Lung (tissue), 12 donors: ENCODE data around the gene COL6A3. TPM values are rescaled to one million over a fixed set of nuclear protein-coding genes. Genes with fewer than 3 reads are reported as not detected.

Source experiments
- ATAC-seq: fragments of 200-7000 bp; cut with Tn5 transposase; one replicate; pipeline ENCODE4 v1.9.1; 2020; ENCODE audit warnings: moderate number of reproducible peaks; ENCODE audit not compliant: insufficient read depth, low FRiP score
- DNase-seq, 3 donors: peaks; one replicate each; pipeline ENCODE4 v3.0.0-alpha.2; 2013 to 2017
- H3K27ac ChIP-seq, 2 donors: one replicate each; pipeline ENCODE4 v1.5.1; 2013; ENCODE audit warnings: mild to moderate bottlenecking in 2 of 2, moderate library complexity in 2 of 2, control low read depth in 1 of 2, inconsistent platforms in 1 of 2, low read depth in 1 of 2, low read length in 1 of 2
- H3K27me3 ChIP-seq, 3 donors: one replicate each; pipeline ENCODE4 v1.5.1; 2013; ENCODE audit warnings: low read length in 2 of 3; ENCODE audit not compliant: control insufficient read depth in 3 of 3, insufficient read depth in 3 of 3
- H3K36me3 ChIP-seq, 4 donors: one replicate each; pipeline ENCODE4 v1.5.1; 2013; ENCODE audit warnings: low read length in 4 of 4, mild to moderate bottlenecking in 1 of 4, moderate library complexity in 1 of 4; ENCODE audit not compliant: control insufficient read depth in 4 of 4, insufficient read depth in 4 of 4
- H3K4me1 ChIP-seq, 5 donors: one replicate each; pipeline ENCODE4 v1.5.1; 2013; ENCODE audit warnings: low read length in 5 of 5, mild to moderate bottlenecking in 2 of 5, moderate library complexity in 1 of 5; ENCODE audit not compliant: control insufficient read depth in 5 of 5, insufficient read depth in 5 of 5
- H3K4me3 ChIP-seq: one replicate; pipeline ENCODE4 v1.5.1; 2013; ENCODE audit warnings: mild to moderate bottlenecking, control low read depth, moderate library complexity
- H3K9ac ChIP-seq, 2 donors: one replicate each; pipeline ENCODE4 v1.5.1; 2013; ENCODE audit warnings: low read length in 2 of 2, control low read depth in 1 of 2; ENCODE audit not compliant: insufficient read depth in 1 of 2
- H3K9me3 ChIP-seq, 4 donors: one replicate each; pipeline ENCODE4 v1.5.1; 2013; ENCODE audit warnings: low read length in 3 of 4, mild to moderate bottlenecking in 1 of 4, moderate library complexity in 1 of 4; ENCODE audit not compliant: control insufficient read depth in 4 of 4, insufficient read depth in 3 of 4
- CTCF ChIP-seq: IDR thresholded peaks from 2 replicates; pipeline ENCODE4 v1.5.1; 2012; ENCODE audit warnings: mild to moderate bottlenecking; ENCODE audit errors: control extremely low read depth, extremely low read depth
- WGBS, 2 donors: extraction: QIAGEN DNeasy Blood & Tissue Kit; methylation state at CpG; one replicate each; pipeline ENCODE4 v1.1.7; 2013; 5-methylcytosine and 5-hydroxymethylcytosine counted together
- polyA plus RNA-seq, 2 donors: library from polyadenylated mRNA; stranded (reverse); fragments of 200-250 nt; gene quantifications; one replicate each; pipeline ENCODE4 v1.2.1, GENCODE V29; 2013
- total RNA-seq, 2 donors: library from RNA; depleted of rRNA in 1 of 2; stranded (reverse); fragments of >200 nt in 1 of 2; gene quantifications; one replicate each; pipeline ENCODE4 v1.2.1, GENCODE V29; 2014 to 2021
- donor health status: control.
- donor health status: control.
- donor health status: Bipolar disorder and iron deficiency.
- donor health status: healthy.
- donor health status: DM: yes; HTN: yes; CAD: no.

COL6A3 gene
- total and polyA plus RNA-seq, 4 donors, result 36.4 to 548 (median 277) TPM

GRCh38 chr2:237400199-237400598 lies 13.8 kb downstream of the COL6A3 start:
- TF ChIP-seq CTCF, result no peak
- no peaks in the 10 kb centered on the region for H3K9me3 ChIP-seq
- H3K9ac ChIP-seq, result no peak overlapping the region
- no peak overlapping the region for H3K27ac ChIP-seq
- 54 to 81% methylated on average over 1 of the region's 1 CpG for WGBS, 2 donors
- ATAC-seq, result no peak
- H3K4me3 ChIP-seq, result no peak overlapping the region
- peaks cover 0 to 4% (median 0%) of the 10 kb centered on the region in 5 donors for H3K4me1 ChIP-seq
- DNase-seq, result no peak
- peaks cover 0 to 27% (median 4%) of the 10 kb centered on the region in 4 donors for H3K36me3 ChIP-seq
- no peaks in the 10 kb centered on the region for H3K27me3 ChIP-seq

- H3K27me3 ChIP-seq, result no peaks in the 10 kb centered on the region
- ATAC-seq (no peak), DNase-seq (no peak)
- 74 to 88% methylated on average over 2 of the region's 2 CpGs for WGBS, 2 donors
- H3K36me3 ChIP-seq, result peaks cover 0 to 37% (median 13%) of the 10 kb centered on the region in 4 donors
- TF ChIP-seq CTCF, result no peak
- H3K4me3 ChIP-seq, result no peak overlapping the region
- peaks cover 0 to 4% (median 0%) of the 10 kb centered on the region in 5 donors for H3K4me1 ChIP-seq
- no peaks in the 10 kb centered on the region for H3K9me3 ChIP-seq
- no peak overlapping the region for H3K9ac ChIP-seq
- no peak overlapping the region for H3K27ac ChIP-seq
Observed at GRCh38 chr2:237397072-237397471, 16.9 kb downstream of the COL6A3 start.

- no peaks in the 10 kb centered on the region for H3K27me3 ChIP-seq
- H3K9ac ChIP-seq, result no peak overlapping the region
- no peak overlapping the region for H3K4me3 ChIP-seq
- no peak for TF ChIP-seq CTCF
- DNase-seq (no peak), ATAC-seq (no peak)
- no peaks in the 10 kb centered on the region for H3K9me3 ChIP-seq
- peaks cover 0 to 45% (median 18%) of the 10 kb centered on the region in 4 donors for H3K36me3 ChIP-seq
- H3K4me1 ChIP-seq, result no peaks in the 10 kb centered on the region
- H3K27ac ChIP-seq, result no peak overlapping the region
- 83 to 88% methylated on average over 4 of the region's 4 CpGs for WGBS, 2 donors
Observed at GRCh38 chr2:237393523-237393922, 20.4 kb downstream of the COL6A3 start.

GRCh38 chr2:237392186-237392585 lies 21.8 kb downstream of the COL6A3 start:
- ATAC-seq (no peak), DNase-seq (no peak)
- Histone ChIP-seq H3K4me3 (no peak overlapping the region), H3K27ac (no peak overlapping the region), H3K4me1 (no peaks in the 10 kb centered on the region), H3K9ac (no peak overlapping the region), H3K9me3 (peaks cover 0 to 5% (median 0%) of the 10 kb centered on the region in 4 donors), H3K36me3 (peaks cover 0 to 49% (median 24%) of the 10 kb centered on the region in 4 donors), H3K27me3 (no peaks in the 10 kb centered on the region)
- 86 to 90% methylated on average over 1 of the region's 1 CpG for WGBS, 2 donors
- no peak for TF ChIP-seq CTCF
